Spleen (tissue), 7 donors: Measurements from ENCODE around the gene IL17RD.

Experiments used
- POLR2AphosphoS5 ChIP-seq, 3 donors: sonication (generic); formaldehyde crosslinking; IDR thresholded peaks; one replicate each; pipeline ENCODE4 v1.5.1; 2017; ENCODE audit warnings: antibody characterized with exemption in 3 of 3
- TF ChIP-seq, protein P1 (sequence below), 11 experiments: fragments of 200-600 bp in 7 of 11; fragments of 450-650 bp in 4 of 11; sonication (generic) in 4 of 11; IDR thresholded peaks in 8 of 11; conservative IDR thresholded peaks in 3 of 11; 1 replicate in 7 of 11; 2 replicates in 4 of 11; pipeline versions ENCODE4 v1.4.0 to v1.8.0; 2016 to 2021; ENCODE audit warnings: antibody characterized with exemption in 11 of 11, inconsistent platforms in 4 of 11, mild to moderate bottlenecking in 1 of 11
- donor health status: DM: no; HTN: no; CAD: no; lungs with moderate emphysema.
- donor health status: DM: no; HTN: no; CAD: no.
- donor health status: DM: no; HTN: no; CAD: no.

DNA sequence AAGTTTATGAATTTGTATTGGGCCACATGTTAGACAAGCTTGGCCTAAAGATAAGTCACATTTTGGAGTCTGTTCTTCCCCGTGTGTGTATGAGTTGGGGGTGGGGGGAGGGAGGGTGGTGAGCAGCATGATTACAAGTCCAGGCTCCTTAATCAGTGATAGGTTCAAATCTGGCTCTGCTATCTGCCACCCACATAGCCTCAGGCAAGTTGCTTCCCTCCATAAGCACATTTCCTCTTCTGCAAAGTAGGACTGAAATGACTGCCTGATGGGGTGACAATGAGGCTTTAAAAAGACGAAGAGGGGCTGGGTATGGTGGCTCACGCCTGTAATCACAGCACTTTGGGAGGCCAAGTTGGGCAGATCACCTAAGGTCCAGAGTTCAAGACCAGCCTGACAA, 105.7 kb downstream of the IL17RD start:
- TF ChIP-seq POLR2AphosphoS5 (IDR thresholded peaks at IDR 0.05) = no peak
- TF ChIP-seq, protein P1, sequence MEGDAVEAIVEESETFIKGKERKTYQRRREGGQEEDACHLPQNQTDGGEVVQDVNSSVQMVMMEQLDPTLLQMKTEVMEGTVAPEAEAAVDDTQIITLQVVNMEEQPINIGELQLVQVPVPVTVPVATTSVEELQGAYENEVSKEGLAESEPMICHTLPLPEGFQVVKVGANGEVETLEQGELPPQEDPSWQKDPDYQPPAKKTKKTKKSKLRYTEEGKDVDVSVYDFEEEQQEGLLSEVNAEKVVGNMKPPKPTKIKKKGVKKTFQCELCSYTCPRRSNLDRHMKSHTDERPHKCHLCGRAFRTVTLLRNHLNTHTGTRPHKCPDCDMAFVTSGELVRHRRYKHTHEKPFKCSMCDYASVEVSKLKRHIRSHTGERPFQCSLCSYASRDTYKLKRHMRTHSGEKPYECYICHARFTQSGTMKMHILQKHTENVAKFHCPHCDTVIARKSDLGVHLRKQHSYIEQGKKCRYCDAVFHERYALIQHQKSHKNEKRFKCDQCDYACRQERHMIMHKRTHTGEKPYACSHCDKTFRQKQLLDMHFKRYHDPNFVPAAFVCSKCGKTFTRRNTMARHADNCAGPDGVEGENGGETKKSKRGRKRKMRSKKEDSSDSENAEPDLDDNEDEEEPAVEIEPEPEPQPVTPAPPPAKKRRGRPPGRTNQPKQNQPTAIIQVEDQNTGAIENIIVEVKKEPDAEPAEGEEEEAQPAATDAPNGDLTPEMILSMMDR (IDR thresholded peaks at IDR 0.05 in 8 of 11, conservative IDR thresholded peaks at IDR 0.05 in 3 of 11) = no peak
